HG03520 (cell line): ENCODE measurements around the gene ADAMTS6.

ENCODE experiments used
- ATAC-seq: cut with Tn5 transposase; IDR thresholded peaks from one replicate; pipeline ENCODE4 v1.9.1; 2021; ENCODE audit warnings: mild to moderate bottlenecking, moderate library complexity; ENCODE audit not compliant: unreplicated experiment

The ADAMTS6 gene

GRCh38 chr5:65292196-65292595 lies 189.5 kb downstream of the ADAMTS6 start:
- ATAC-seq: no peak

DNA sequence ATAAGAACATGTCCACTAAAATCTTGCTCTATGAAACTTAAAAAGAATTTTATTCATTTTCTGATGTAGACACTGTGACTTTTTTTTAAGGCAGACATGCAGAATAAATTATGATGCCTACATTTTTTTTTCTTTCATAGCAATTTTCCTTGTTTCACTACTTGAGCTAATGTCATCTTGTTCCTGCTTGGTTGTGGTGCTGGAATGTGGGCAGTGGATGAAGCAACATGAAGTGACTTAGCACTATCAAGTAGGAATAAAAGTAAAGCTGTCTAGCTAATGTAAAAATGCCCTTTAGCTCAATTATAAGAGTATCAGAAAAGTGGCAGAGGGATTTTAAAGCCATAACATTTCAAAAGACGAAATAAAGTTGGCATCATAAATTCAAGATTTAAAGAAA lies 191.0 kb downstream of the ADAMTS6 start:
- ATAC-seq: no peak

GRCh38 chr5:65288657-65289056 lies 193.1 kb downstream of the ADAMTS6 start:
- no peak for ATAC-seq

DNA sequence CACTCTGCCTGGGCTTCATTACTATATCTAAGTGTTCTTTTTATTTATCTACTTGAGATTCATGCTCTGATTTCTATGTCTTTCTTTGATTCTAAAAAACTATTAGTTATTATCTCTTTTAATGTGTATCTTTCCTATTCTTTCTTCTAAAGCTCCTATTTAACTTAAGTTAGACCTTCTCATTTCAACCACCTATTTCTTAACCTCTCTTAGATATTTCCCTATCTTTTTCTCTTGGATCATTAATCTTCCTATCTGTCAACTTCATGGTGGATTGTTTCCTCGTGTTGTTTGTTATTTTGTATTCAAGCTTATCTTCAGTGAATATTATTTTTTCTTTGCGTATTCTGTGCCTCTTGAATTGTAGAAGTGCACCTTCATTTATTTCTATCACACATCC lies 202.1 kb downstream of the ADAMTS6 start:
- ATAC-seq: no peak

GRCh38 chr5:65276178-65276890 lies 205.4 kb downstream of the ADAMTS6 start:
- no peak for ATAC-seq

DNA sequence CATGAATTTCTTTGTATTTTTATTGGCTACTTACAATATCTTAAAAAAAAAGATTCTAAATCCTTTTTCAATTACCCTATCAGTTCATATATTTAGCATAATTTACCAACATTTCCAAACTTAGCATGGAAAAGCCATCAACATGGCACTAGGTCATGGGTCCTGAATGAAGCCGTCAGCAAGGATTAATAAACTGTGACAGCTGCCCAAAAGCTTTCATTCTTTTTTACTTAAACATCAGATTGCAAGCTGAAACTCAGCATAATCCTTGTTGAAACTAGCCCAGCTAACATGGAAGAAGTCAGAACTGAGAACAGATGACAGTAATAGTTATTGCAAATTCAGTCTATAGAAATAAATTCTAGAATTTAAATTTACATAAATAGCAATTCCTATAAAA lies 209.8 kb downstream of the ADAMTS6 start:
- no peak for ATAC-seq

DNA sequence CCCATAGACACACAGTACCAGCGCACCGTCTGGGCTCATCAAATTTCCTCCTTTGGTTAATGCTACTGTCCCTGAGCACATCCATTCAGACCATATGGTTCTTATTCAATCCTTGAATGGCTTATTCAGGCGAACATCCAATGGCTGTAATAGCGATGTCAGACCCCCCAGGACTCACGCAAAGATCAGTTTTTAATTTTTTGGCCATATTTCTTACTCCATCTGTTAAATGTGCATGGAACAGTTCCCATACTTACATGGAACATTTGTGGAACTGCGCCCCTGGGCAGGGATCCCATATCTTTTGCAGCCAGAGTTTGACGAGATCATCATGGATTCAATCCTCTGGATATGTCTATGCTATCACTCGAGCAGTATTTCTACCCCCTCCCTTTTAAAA lies 213.2 kb downstream of the ADAMTS6 start:
- ATAC-seq: no peak

- no peak for ATAC-seq
Measured at GRCh38 chr5:65264420-65264819, 217.3 kb downstream of the ADAMTS6 start.

DNA sequence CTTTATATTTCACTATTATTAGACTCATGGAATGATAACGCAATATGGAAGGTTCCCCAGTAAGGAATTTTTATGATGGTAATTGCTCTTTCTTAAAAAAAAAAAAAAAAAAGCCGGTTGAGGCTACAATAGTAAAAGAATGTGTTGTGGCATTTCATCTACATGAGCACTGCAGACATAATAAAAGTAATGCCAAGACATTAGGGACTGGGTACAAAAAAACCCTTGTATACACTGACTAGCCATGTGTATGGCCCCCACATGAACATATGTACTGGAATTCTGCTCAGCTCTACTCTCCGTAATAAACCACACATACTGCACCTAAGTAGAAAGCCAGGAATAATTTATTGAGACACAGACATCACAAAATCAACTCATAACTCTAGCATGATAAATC lies 218.4 kb downstream of the ADAMTS6 start:
- no peak for ATAC-seq

- no peak for ATAC-seq
Measured at GRCh38 chr5:65262649-65263059, 219.1 kb downstream of the ADAMTS6 start.

DNA sequence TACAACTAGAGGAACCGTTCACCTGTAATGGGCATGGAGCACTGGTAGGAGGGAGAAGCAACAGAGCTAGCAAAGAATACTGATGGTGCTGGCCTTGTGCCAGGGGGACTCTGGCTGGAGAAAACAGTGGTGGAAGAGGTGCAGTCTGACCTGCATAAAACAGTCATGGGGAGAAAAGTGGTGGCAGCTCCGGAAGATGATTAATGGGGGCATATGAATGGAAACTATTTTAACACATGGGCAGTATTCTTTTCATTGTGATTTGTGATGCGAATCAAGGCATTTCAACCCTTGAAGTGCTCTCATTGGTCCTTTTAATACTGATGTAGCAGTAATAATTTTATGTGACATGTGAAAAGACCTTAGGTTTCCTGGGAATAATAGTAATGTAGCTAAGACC lies 219.6 kb downstream of the ADAMTS6 start:
- ATAC-seq: no peak

DNA sequence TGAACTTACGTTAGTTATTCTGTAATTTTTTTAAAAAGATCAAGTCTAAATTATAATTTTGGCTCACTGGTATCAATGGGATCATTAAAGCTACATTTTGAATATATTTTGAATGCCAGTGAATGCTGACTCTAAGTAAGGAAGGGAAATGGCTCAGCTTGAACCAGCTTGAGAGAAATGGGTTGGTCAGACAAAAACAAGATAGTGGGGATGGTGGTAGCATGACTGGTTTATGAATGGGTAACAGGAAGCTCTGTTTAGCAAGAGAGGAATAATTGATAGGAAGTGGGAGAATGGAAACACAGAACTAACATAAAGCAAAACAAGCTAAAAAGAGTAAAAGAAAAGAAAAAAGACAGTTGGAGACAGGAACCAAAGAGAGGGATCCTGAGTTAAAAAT lies 220.2 kb downstream of the ADAMTS6 start:
- no peak for ATAC-seq

GRCh38 chr5:65255294-65255693 lies 226.4 kb downstream of the ADAMTS6 start:
- no peak for ATAC-seq

- ATAC-seq: no peak
Measured at GRCh38 chr5:65252977-65253376, 228.7 kb downstream of the ADAMTS6 start.

- ATAC-seq: no peak
Measured at GRCh38 chr5:65248896-65249295, 232.8 kb downstream of the ADAMTS6 start.

DNA sequence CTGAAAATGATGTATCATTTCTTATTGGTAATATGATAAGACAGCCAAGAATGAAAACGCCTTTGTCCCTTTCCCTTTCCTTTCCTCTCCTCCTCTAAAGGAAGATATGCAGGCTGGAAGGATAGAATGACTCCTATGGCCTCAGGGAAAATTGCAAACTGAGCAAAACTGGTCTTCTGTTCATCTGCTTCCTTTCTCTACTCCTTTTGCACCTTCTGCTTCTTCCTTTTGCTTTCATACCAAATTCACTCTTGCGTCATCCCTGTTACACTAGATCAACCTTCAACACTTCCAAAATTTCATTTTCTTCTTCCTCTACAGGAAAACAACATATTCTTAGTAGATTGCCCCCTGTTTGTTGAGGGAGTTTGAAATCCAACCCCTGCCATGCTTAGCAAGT lies 234.1 kb downstream of the ADAMTS6 start:
- no peak for ATAC-seq

DNA sequence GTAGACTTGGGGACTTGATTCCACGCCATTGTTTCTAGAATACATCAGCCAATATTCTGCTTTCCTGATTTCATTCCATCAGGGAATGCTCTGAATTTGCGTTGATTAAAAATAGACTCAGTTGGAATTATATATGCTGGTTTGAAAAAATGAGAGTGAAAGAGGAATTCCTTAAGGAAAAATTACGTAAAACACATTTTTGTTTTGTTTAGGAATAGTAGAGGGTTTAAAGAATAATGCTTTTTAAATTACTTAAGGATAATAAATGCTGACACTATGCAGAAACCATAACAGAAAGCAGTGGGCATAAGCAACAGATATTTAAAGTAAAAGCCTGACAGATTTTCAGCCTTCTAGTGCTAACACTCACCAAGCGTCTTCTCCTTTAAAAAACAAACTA lies 235.0 kb downstream of the ADAMTS6 start:
- no peak for ATAC-seq

- no peak for ATAC-seq
Measured at GRCh38 chr5:65244031-65244430, 237.7 kb downstream of the ADAMTS6 start.

DNA sequence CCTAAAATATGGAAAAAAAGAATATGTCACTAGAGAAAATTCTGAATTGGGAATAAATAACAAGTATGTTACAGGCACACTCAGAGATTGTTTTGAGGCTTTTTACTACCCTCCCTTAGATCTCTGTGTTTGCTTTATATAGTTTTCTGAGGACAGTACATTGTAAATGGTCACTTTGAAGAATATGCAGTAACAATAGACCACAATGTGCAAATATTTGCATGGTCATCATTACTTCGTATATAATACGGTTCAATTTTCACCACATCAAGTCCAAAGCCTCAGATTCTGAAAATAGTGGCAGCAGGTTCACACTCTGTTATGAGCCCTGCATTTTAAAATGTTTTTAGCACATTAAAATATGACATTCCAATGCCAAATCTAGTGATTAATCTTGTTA lies 238.6 kb downstream of the ADAMTS6 start:
- no peak for ATAC-seq

DNA sequence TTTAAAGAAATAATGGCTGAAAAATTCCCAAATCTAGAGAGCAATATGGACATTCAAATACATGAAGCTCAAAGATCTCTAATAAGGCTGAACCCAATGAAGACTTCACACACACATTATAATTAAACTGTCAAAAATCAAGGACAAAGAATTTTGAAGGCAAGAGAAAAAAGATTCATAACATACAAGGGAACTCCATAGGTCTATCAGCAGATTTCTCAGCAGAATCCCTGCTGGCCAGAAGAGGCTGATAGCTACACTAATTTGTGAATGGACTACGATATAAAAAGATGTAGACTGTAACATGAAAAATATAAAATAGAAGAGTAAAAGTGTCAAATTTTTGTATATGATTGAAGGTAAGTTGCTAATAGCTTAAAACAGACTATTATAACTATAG lies 251.9 kb downstream of the ADAMTS6 start:
- ATAC-seq: no peak

DNA sequence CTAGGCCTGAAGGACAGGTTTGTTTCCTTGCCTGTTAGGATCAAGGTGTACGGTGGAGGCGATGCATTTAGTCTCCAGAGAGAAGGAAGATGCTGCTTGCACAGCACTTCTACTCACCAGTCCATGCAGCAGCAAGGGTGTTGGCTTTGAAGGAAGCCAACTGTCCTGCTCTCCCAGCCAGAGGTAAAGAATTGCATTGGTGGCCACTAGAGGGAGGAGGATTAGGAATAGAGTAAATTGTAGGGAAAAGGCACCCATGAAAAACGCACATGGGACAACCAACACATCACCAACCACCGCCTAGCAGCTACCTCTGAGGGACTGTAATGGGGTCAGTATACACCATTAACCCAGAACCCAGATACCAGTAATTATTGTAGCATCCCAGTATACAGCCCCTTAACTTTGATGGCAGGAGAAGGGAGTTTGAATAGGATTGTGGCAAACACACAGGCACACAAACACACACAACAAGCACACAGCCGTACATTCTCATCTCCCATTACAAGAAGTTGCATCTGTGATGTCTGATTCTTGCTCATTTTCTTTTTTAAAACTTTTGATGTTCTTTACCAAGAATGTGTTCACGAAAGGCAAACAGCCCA lies 267.7 kb downstream of the ADAMTS6 start:
- no peak for ATAC-seq

DNA sequence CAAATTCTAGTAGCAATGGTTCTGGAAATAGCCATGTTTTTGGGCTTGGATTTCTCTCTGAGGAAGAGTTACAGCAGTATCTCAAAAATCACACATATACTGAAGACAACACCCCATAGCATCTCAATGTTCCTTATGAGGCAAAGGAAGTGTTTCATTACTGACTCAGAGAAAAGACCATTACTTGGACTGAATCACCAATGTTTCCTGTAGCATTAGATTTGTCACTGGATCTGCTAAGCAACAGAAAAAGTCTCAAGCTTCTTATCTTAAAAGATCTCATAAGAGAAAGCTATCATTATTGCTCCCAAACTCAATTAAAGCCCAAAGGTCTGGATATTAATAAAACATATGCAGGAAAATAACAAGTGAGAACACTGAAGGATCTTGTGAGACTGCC lies 272.4 kb downstream of the ADAMTS6 start:
- ATAC-seq: no peak

- no peak for ATAC-seq
Measured at GRCh38 chr5:65204966-65205365, 276.8 kb downstream of the ADAMTS6 start.
